Hematopoietic multipotent progenitor cell treated with erythropoietin and hydrocortisone succinate and interleukin-3 and kit ligand, for 6 days (in vitro differentiated cells): ENCODE data around the gene VCL.
A peak's percentile ranks its signal among the peaks of the same experiment; 100 is the strongest.
"Not testable (repeated sequence)": the region's sequence is repeated elsewhere in the genome, so short reads cannot be mapped to it uniquely, and the experiment has no call there.

Experiments used
- DNase-seq: peaks from one replicate; pipeline ENCODE4 v3.0.0-alpha.2; 2015

VCL gene

GRCh38 chr10:73973427-73973826 lies 24.5 kb upstream of the VCL start:
- DNase-seq: no peak

- no peak for DNase-seq
Observed at GRCh38 chr10:73974309-73974946, 23.5 kb upstream of the VCL start.

- no peak for DNase-seq
Observed at GRCh38 chr10:73975388-73975787, 22.5 kb upstream of the VCL start.

- DNase-seq: no peak
Observed at GRCh38 chr10:73979141-73979808, 18.6 kb upstream of the VCL start.

GRCh38 chr10:73979809-73980433 lies 18.0 kb upstream of the VCL start:
- peak; percentile 65 for DNase-seq

GRCh38 chr10:73981812-73982211 lies 16.1 kb upstream of the VCL start:
- DNase-seq: no peak

- peak; percentile 36 for DNase-seq
Observed at GRCh38 chr10:73983096-73984047, 14.5 kb upstream of the VCL start.

- peak; percentile 42 for DNase-seq
Observed at GRCh38 chr10:73989594-73990150, 8.2 kb upstream of the VCL start.

- DNase-seq: no peak
Observed at GRCh38 chr10:73991203-73991883, 6.6 kb upstream of the VCL start.

GRCh38 chr10:73991884-73992245 lies 6.1 kb upstream of the VCL start:
- DNase-seq: peak; percentile 96

GRCh38 chr10:73992899-73993788 lies 4.8 kb upstream of the VCL start:
- DNase-seq: peak; percentile 87

- no peak for DNase-seq
Observed at GRCh38 chr10:73995035-73995358, 2.9 kb upstream of the VCL start.

GRCh38 chr10:73997461-73997786 lies 492 bp upstream of the VCL start:
- peak; percentile 92 for DNase-seq

- DNase-seq: no peak
Observed at GRCh38 chr10:73998623-73998928, 660 bp downstream of the VCL start.

GRCh38 chr10:73998929-73999691 lies 1.2 kb downstream of the VCL start:
- DNase-seq: peak; percentile 48

GRCh38 chr10:73999703-74000102 lies 1.8 kb downstream of the VCL start:
- no peak for DNase-seq

- not testable (repeated sequence) for DNase-seq
Observed at GRCh38 chr10:74000244-74000643, 2.3 kb downstream of the VCL start.

- DNase-seq: no peak
Observed at GRCh38 chr10:74000892-74001669, 3.2 kb downstream of the VCL start.

- DNase-seq: no peak
Observed at GRCh38 chr10:74006269-74006668, 8.4 kb downstream of the VCL start.

- DNase-seq: peak; percentile 72
Observed at GRCh38 chr10:74008212-74008731, 10.4 kb downstream of the VCL start.
